NCI-H1048 (cell line): Measurements from ENCODE around the gene LMBR1.
"Not testable (repeated sequence)": the region's sequence is repeated elsewhere in the genome, so short reads cannot be mapped to it uniquely, and the experiment has no call there.

ENCODE experiments used
- DNase-seq: peaks from one replicate; lab custom pipeline; 2025; lab: John Stamatoyannopoulos, UW

Gene LMBR1, protein sequence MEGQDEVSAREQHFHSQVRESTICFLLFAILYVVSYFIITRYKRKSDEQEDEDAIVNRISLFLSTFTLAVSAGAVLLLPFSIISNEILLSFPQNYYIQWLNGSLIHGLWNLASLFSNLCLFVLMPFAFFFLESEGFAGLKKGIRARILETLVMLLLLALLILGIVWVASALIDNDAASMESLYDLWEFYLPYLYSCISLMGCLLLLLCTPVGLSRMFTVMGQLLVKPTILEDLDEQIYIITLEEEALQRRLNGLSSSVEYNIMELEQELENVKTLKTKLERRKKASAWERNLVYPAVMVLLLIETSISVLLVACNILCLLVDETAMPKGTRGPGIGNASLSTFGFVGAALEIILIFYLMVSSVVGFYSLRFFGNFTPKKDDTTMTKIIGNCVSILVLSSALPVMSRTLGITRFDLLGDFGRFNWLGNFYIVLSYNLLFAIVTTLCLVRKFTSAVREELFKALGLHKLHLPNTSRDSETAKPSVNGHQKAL

DNA sequence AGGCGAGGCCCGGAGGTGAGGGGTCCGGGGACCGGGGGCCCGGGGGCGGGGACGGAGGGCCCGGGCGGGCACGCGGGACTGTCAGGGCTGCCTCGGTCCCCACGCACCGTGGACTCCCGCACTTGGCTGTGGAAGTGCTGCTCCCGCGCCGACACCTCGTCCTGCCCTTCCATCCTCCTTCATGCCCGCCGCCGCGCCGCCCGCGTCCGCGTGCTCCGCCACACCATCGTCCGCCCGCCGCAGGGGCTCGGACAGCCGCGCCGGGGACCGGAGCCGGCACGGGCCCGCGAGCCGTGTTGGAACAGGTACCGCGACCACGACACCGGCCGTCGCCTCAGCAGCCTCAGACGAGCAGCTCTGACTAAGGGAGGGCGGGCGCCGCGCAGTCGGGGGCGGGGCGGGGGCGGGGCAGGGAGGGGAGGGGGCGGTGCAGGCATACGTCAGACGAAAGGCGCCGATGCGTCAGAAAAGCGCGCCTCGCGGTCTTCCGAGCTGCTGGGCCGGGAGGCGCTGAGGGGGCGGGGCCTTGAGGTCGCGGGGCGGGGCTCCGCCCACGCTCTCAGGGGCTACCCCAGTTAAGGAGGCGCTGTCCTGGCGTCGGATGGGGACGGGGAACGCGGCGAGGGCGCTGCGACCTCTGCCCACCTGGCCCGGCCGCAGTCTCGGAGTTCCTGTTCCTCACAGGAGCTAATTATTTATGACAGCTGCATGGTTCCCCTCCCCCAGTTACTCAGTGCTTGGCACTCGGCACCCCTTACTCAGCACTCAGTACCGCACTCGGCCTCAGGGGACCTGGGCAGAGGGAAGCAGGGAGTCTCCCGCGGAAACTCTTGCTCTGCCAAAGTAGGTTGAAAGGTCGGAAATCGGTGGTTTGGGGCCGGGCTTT lies at the start of gene LMBR1:
TSS of gene LMBR1 (minus strand) at position 363 of the 886 bp plus-strand sequence. CDS start at position 173, 190 bp downstream.
- peak; percentile 81 for DNase-seq

DNA sequence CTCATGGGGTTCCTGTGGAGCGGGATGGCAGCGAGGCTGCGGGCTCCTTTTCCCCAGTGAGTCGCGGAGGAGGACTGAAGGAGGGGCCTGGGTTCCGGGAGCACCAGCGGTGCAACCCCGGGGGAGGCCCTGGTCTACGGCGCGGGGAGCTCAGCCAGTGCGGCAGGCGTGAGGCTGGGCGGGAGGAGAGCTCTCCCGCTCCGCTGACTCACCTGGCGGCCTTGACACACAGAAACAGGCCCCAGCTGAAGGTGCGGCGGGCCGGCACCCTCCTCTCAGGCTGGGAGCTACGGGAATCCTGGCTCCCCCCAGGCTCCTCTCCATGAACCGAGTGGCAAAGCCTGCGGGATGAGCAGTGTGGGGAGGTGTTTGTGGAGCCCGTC lies 49.7 kb upstream of the LMBR1 start:
- no peak for DNase-seq

DNA sequence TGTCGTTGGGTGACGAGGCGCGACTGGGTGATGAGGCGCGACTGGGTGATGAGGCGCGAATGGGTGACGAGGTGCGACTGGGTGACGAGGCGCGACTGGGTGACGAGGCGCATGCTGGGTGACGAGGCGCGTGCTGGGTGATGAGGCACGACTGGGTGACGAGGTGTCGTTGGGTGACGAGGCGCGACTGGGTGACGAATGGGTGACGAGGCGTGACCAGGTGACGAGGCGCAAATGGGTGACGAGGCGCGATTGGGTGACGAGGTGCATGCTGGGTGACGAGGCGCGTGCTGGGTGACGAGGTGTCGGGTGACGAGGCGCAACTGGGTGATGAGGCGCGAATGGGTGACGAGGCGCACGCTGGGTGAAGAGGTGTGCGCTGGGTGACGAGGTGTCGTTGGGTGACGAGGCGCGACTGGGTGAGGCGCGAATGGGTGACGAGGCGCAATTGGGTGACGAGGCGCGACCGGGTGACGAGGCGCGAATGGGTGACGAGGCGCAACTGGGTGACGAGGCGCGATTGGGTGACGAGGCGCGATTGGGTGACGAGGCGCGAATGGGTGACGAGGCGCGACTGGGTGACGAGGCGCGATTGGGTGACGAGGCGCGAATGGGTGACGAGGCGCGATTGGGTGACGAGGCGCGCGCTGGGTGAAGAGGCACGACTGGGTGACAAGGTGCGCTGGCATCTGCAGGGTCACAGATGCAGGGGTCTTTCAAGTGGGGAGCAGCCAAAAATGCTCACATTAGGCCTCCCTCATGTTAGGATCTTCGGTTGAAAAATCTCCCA lies 48.6 kb upstream of the LMBR1 start:
- no peak for DNase-seq

DNA sequence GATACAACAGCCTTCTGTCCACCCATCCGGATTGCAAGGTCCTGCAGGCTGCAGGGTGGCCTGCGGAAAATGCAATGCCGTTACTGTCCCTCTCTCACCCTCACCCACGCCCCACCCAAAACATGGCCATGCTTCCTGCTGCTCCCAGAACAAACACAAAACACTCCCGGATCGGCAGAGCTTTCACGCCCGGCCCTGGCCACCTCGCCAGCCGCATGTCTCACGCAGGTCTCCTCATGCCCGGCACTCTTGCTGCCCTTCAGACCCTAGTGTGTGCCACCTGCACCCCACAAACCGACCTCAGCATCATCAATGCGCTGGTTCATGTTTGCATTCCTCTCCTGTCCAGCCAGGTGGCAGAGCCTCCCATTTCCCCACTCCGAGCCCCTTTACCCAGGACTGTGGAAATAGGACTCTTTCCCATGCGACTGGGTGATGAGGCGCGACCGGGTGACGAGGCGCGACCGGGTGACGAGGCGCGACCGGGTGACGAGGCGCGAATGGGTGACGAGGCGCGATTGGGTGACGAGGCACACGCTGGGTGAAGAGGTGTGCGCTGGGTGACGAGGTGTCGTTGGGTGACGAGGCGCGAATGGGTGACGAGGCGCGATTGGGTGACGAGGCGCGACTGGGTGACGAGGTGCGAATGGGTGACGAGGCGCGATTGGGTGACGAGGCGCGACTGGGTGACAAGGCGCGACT lies 47.6 kb upstream of the LMBR1 start:
- DNase-seq, result no peak

DNA sequence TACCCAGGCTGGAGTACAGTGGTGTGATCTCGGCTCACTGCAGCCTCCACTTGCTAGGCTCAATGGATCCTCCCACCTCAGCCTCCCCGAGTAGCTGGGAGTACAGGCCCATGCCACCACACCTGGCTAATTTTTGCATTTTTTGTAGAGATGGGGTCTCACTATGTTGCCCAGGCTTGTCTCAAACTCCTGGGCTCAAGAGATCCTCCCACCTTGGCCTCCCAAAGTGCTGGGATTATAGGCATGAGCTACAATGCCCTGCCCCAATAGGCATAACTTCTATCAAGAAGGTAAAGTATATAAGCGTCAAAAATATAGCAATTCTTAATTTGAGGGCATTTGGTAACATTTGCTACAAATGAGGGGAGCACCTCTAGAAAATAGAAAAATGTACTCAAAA lies 43.8 kb upstream of the LMBR1 start:
- not testable (repeated sequence) for DNase-seq

DNA sequence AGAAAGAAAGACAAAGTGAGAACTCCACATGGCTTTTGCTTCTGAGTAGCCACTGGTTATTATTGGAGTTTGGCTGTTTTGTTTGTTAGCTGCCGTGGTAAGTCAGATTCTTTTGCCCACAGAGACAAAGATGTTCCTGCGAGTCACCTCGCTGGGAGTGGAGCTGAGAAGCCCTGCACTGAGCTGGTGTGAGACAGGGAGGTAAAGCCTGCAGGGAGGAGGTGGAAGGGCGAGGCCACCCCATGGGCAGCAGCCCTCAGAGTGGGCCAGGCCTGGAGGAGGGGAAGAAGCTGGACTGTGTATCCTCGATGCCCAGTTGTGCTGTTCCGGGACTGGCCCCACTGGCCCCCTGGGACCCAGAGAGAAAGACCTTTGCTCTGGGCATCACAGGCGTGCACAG lies 42.3 kb upstream of the LMBR1 start:
- DNase-seq, result no peak

DNA sequence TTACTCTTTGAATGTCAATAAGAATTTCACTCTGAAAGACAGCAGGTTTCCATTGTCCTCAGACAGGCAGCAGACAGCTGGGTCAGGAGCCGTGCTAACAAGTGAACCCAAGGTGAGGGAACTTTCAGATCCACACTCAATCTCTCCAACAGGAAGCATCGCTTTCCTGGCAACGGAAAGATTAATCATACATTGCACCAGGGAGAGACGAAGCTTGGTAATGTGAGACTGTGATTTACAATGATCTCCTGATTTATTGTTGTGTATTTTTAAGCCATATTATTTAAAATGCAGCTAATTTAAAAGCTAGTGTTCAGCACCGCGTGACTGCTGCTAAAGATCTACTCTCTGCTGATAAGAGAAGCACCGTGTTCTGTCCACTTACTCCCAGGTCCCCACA lies 39.0 kb upstream of the LMBR1 start:
- no peak for DNase-seq

DNA sequence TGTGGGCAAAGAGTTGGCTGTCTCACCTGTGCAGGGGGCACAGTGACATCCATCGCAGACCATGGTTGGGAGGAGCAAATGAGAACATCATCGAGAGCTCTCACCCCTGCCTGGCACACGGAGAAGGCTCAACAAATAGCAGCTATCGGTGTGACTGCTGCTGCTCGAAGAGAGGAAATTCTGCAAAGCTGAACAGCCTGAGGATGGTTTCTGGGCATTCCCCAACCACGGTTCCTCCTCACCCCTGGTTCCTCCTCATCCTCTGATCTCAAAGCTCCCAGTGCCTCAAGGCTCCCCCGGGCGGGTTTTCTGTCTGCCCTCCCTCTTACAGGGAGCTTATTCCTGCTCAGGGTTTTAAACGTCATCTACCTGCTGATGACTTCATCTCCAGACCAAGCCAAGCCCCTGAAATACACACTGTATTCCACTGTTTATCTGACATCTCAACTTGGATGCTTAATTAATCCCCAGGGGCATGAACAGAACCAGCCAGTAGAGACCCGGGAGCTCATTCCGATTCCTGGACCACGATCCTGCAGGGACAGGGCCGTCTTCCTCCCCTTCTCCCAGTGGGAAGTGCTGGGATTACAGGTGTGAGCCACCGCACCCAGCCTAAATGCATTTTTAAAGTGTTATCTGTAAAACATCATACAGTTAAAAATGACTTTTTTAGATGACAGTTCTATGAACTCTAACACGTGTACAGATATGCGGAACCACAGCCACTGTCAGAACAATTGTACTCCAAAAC lies 37.0 kb upstream of the LMBR1 start:
- no peak for DNase-seq

DNA sequence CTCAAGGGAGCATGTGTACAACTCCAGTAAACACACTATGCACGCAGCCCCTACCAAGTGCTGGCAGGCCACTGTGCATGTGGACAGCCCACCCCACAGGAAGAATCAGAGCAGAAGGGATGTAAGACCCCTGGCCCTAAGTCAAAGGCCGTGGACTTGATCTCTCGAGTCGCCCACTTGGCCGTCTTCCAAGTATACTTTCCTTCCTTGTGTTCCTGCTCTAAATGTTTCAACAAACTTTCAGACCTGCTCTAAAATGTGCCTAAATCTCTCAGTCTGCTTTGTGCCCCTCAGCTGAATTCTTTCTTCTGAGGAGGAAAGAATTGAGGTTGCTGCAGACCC lies 35.4 kb upstream of the LMBR1 start:
- DNase-seq, result no peak

DNA sequence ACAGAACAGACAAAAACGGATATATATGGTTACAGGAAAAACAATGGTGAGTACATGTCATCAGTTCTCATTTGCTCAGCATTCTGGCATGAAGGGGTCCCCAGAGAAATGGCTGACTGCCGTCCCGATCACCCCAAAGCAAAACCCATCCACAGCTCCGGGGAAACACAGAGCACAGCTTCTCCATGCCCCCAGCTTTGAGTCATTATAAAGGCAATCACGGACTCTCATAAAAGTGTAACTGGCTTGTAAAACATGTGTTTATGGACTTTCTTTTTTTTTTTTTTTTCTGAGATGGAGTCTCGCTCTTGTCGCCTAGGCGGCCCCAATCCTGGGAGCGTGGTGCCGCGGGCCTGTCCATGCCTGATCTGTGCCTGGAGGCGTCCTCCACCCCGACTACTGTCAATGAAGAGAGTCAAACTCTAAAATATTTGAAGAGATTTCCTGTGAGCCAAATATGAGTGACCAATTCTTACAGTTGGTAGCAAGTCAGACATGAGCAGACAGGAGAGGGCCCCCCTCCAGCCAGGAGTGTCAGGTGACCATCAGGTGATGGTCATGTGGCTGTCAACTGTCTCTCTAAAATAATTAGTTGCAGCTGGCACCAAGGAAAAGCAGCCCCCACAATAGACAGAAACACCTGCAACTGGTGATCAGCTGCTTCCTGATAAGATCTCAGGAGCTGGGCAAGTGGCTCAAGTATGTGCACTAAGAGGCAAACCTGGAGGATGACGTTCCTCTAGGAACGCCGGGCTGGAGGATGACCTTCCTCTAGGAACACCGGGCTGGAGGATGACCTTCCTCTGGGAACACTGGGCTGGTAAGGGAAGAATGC lies 34.8 kb upstream of the LMBR1 start:
- DNase-seq, result no peak

DNA sequence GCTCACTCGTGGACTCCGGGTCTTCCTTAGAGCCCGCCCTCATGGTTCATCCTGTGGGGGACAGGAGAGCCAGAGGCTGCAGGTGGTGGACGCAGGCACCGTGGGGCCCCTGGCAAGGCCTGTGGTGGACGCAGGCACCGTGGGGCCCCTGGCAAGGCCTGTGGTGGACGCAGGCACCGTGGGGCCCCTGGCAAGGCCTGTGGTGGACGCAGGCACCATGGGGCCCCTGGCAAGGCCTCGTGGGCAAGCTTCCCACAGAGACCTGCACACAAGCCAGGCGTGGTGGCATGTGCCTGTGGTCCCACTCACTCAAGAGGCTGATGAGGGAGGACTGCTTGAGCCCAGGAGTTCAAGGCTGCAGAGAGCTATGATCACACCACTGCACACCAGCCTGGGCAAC lies 32.8 kb upstream of the LMBR1 start:
- not testable (repeated sequence) for DNase-seq

DNA sequence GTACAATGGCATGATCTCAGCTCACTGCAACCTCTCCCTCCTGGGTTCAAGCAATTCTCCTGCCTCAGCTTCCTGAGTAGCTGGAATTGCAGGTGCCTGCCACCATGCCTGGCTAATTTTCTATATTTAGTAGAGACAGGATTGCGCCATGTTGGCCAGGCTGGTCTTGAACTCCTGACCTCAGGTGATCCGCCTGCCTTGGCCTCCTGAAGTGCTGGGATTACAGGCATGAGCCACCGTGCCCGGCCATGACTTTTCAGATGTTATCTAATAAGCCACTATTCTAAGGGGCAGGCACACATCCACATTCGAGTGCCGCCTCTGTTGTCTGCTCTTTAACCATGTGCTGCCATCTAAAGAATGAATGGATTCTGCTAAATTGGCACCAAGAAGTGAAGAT lies 29.3 kb upstream of the LMBR1 start:
- not testable (repeated sequence) for DNase-seq

DNA sequence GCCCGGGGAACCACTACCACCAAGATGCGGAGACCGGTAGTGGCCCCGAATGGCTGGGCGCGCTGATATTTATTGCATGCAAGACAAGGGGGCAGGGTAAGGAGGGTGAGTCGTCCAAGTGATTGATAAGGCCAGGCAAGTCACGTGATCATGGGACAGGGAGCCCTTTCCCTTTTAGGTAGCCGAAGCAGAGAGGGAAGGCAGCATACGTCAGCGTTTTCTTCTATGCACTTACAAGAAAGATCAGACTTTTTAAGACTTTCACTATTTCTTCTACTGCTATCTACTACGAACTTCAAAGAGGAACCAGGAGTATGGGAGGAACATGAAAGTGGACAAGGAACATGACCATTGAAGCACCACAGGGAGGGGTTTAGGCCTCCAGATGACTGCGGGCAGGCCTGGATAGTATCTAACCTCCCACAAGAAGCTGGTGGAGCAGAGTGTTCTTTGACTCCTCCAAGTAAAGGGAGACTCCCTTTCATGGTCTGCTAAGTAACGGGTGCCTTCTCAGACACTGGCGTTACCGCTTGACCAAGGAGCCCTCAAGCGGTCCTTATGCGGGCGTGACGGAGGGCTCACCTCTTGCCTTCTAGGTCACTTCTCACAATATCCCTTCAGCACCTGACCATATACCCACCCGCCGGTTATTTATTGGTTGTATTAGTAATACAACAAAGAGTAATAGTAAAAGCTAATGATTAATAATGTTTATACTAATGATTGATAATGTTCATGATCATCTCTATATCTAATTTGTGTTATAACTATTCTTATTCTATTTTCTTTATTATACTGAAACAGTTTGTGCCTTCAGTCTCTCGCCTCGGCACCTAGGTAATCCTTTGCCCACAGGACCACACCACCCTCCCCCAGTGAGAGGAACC lies 27.7 kb upstream of the LMBR1 start:
- DNase-seq, result not testable (repeated sequence)

DNA sequence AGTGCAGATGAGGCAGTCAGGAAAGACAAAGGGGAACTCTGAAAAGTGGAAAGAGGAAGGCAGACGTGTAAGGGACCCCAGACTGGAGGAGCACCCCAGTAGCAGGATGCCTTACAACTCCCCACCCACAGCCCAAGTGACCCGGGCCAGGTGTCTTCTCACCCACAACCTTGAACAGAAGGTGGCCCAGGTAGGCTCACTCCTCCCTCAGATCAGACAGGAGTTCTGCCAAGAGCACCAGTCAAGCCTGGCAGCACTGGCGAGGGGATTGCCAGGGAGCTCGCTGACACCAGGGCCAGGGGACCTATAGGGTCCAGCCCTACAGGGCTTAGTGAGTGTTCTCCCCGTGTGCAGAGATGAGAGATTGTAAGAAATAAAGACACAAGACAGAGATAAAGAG lies 27.1 kb upstream of the LMBR1 start:
- no peak for DNase-seq

DNA sequence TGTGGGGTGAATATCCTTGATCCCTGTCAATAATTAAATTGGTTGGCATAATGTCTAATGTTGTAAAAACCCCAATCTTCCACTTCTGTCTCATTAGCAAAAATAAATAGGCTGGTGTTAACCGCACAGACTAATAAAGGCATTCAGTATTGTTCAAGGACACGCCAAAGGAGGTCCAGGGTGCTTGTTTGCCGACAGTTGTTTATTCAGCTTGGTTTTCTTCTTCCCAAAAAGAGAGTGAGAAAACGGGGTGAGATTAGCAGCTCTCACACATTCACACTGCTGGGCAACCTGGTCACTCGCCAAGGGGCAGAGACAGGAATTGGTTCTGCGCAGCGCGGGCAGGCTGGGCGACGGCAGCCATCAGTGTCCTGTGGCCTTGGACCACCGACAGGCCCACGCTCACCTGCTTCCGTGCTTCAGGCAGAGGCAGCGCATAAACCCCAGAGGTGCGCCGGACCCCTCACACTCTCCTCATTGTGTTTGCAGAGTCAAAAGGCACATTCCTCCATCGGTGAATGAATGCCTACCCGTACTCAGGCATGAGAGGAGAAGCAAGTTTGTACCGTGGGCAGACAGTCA lies 26.2 kb upstream of the LMBR1 start:
- DNase-seq, result no peak

DNA sequence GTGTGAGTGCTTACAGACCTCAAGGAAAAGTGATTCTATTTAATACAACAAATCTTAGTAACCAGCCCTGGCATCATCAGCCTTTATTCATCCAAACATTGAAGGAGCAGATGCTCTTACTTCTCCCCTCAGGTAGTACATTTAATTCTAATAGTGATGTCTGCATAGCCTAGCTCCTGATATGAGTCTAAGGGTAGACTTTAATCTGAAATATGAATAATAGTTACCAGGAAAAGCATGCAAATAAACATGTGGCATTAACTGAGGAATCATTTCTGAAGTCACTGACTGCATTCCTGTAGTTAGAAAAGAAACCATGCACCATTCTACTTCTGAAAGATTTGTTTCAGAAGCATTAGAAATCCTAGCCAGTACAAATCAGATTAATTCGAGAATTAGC lies 25.7 kb upstream of the LMBR1 start:
- no peak for DNase-seq

DNA sequence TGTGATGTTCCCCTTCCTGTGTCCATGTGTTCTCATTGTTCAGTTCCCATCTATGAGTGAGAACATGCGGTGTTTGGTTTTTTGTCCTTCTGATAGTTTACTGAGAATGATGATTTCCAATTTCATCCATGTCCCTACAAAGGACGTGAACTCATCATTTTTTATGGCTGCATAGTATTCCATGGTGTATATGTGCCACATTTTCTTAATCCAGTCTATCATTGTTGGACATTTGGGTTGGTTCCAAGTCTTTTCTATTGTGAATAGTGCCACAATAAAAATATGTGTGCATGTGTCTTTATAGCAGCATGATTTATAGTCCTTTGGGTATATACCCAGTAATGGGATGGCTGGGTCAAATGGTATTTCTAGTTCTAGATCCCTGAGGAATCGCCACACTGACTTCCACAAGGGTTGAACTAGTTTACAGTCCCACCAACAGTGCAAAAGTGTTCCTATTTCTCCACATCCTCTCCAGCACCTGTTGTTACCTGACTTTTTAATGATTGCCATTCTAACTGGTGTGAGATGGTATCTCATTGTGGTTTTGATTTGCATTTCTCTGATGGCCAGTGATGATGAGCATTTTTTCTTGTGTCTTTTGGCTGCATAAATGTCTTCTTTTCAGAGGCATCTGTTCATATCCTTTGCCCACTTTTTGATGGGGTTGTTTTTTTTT lies 16.7 kb upstream of the LMBR1 start:
- DNase-seq, result not testable (repeated sequence)

DNA sequence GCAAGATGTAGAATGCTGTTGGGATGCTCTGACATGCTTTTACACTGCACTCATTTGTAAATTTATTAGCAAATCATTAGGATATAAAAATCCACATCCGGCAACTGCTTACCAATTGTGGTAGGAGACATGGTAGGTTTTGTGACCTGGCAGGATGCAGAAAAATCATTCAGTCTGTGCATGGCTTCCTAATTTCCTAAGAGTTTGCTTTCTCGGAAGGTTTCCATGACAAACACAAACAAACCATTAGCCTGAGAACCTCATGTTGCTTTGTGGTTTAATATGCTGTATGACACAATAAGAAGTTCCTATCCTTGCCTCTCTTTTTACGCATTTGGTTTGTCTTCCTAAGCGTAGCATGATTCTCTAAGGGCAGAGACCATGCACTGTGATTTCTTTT lies 14.7 kb upstream of the LMBR1 start:
- DNase-seq, result no peak
